ENCODE results near the gene ADGRA3. TPM values are rescaled to one million over a fixed set of nuclear protein-coding genes. Genes with fewer than 3 reads are reported as not detected.
A peak's percentile ranks its signal among the peaks of the same experiment; 100 is the strongest.

Gene ADGRA3, protein sequence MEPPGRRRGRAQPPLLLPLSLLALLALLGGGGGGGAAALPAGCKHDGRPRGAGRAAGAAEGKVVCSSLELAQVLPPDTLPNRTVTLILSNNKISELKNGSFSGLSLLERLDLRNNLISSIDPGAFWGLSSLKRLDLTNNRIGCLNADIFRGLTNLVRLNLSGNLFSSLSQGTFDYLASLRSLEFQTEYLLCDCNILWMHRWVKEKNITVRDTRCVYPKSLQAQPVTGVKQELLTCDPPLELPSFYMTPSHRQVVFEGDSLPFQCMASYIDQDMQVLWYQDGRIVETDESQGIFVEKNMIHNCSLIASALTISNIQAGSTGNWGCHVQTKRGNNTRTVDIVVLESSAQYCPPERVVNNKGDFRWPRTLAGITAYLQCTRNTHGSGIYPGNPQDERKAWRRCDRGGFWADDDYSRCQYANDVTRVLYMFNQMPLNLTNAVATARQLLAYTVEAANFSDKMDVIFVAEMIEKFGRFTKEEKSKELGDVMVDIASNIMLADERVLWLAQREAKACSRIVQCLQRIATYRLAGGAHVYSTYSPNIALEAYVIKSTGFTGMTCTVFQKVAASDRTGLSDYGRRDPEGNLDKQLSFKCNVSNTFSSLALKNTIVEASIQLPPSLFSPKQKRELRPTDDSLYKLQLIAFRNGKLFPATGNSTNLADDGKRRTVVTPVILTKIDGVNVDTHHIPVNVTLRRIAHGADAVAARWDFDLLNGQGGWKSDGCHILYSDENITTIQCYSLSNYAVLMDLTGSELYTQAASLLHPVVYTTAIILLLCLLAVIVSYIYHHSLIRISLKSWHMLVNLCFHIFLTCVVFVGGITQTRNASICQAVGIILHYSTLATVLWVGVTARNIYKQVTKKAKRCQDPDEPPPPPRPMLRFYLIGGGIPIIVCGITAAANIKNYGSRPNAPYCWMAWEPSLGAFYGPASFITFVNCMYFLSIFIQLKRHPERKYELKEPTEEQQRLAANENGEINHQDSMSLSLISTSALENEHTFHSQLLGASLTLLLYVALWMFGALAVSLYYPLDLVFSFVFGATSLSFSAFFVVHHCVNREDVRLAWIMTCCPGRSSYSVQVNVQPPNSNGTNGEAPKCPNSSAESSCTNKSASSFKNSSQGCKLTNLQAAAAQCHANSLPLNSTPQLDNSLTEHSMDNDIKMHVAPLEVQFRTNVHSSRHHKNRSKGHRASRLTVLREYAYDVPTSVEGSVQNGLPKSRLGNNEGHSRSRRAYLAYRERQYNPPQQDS (N-terminal part only)
- total RNA-seq, result 1 to 10 TPM; 2.6 to 3.2 TPM

DNA sequence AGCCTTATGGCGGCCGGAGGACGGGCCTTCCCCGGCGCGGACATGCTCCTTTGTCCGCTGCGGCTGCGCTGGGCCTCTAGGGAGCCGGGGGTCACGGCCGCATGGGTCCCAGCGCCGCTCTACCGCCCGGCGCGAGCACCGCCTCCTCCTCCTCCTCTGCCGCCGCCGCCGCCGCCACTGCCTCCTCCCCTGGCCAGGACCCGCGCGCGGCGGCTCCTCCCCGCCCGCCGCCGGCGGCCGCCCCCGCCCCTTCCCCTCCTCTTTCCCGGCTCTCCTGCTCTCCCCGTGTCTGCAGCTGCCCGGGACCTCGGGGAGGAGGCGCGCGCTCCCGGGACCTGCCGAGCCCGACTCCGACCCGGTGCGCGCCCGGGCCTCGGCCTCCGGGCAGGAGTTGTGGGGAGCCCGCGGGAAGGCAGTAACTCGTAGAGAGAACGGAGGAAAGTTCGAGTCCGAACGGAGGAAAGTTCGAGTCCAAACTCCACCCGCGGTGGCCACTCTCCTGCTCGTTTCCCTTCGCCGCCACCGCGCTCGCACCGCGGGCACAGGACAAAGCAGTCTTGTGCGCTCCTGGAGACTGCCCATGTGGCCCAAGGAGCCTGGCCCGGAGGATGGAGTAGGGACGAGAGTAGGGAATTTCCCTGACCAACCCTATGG, at the start of gene ADGRA3:
TSS of gene ADGRA3 (minus strand) at position 179 of the 654 bp plus-strand sequence. CDS start 282 bp downstream, outside the sequence.
- ChIA-PET POLR2A (no interaction called here), CTCF (no interaction called here)
- Mint-ChIP-seq H3K27ac (peak within 1 kb of the TSS; percentile 73), H3K4me1 (peaks cover 12% of the 10 kb centered on the region), H3K27me3 (peaks cover 8% of the 10 kb centered on the region), H3K36me3 (ENCODE audit: low read depth) (no peaks in the 10 kb centered on the region), H3K9me3 (no peaks in the 10 kb centered on the region), H3K4me3 (peak within 1 kb of the TSS; percentile 92)
- peak; percentile 25 for DNase-seq

DNA sequence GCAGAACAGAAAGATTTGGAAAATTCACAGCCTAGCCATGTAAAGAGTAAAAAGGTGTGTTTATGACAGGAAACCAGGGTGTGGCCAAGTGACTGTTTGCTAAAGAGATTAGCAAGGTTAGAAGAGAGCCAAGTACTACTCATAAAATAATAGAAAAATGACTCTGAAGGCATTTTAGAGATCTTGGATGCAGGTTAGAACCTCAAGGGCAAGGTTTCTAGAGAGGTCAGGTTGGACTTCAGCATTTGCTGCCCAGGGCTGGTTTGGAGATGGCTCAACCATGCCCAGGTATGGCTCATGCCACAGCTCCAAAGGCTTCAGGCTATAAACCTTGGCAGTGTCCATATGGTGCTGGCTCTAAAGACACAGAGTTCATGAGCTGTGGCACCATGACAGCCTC, 40.6 kb upstream of the ADGRA3 start:
- H3K4me3 Mint-ChIP-seq, result no peak overlapping the region
- no peaks in the 10 kb centered on the region for H3K36me3 Mint-ChIP-seq (ENCODE audit: low read depth)
- no peaks in the 10 kb centered on the region for H3K9me3 Mint-ChIP-seq
- no peak for DNase-seq
- no peak overlapping the region for H3K27ac Mint-ChIP-seq
- ChIA-PET POLR2A (no interaction called here), CTCF (no interaction called here)
- H3K27me3 Mint-ChIP-seq, result no peaks in the 10 kb centered on the region
- no peaks in the 10 kb centered on the region for H3K4me1 Mint-ChIP-seq

DNA sequence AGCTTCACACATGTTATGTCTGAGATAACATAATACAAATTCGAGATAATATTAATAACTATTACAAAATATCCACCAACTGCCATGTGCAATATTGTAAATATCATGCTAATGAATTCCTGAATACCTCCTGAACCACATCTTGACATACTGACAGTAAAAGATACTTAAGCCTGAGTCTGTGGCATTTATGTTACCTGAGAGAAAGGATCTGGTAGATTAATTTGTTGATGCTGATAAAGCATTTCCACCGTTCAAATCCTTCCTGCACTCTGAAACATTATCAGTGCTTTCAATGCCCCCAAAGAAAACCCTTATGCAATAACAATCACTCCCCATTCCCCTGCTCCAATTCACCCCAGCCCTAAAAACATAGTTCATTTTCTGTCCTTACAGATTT, 38.8 kb upstream of the ADGRA3 start:
- no peak for DNase-seq
- ChIA-PET POLR2A (no interaction called here), CTCF (no interaction called here)
- Mint-ChIP-seq H3K4me1 (no peaks in the 10 kb centered on the region), H3K27ac (no peak overlapping the region), H3K36me3 (ENCODE audit: low read depth) (no peaks in the 10 kb centered on the region), H3K27me3 (no peaks in the 10 kb centered on the region), H3K9me3 (no peaks in the 10 kb centered on the region), H3K4me3 (no peak overlapping the region)

DNA sequence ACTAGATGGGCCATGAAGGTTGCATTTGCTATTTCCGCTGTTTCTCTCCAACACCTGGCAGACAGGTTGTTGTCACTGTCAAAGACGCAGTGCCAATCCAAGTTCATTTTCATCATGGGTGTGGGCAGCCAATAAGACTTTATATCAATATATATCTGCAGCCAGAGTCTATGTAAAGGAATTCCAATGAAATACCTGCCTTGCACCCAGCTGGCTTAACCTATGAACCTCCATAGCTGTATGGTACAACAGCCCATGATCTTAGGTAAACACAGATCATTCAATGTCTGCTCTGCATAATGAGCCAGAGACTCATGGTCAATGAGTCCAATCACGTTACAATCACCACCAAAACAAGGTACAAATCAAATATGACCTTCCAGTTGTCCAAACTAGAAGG, 37.7 kb upstream of the ADGRA3 start:
- Mint-ChIP-seq H3K4me1 (no peaks in the 10 kb centered on the region), H3K4me3 (no peak overlapping the region), H3K9me3 (no peaks in the 10 kb centered on the region), H3K27me3 (no peaks in the 10 kb centered on the region), H3K27ac (no peak overlapping the region), H3K36me3 (ENCODE audit: low read depth) (no peaks in the 10 kb centered on the region)
- DNase-seq, result no peak
- CTCF ChIA-PET, result no interaction called here
- POLR2A ChIA-PET, result no interaction called here

DNA sequence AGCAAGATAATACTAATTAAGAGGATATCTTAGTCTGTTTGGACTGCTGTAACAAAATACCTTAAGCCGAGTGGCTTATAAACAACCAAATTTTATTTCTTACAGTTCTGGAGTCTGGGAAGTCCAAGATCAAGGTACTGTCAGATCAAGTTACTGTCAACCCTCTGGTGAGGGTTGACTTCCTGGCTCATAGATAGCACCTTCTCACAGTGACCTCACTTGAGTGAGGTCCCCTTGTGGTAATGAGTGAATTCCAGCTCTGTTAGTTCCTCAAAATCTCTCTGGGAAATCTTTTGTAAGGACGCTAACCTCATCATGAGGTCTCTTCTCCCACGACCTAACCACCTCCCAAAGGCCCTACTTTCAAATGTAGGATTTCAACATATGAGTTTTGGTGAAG, 36.9 kb upstream of the ADGRA3 start:
- no peaks in the 10 kb centered on the region for H3K9me3 Mint-ChIP-seq
- H3K4me3 Mint-ChIP-seq, result no peak overlapping the region
- no peaks in the 10 kb centered on the region for H3K4me1 Mint-ChIP-seq
- no peak for DNase-seq
- ChIA-PET CTCF (no interaction called here), POLR2A (no interaction called here)
- no peaks in the 10 kb centered on the region for H3K27me3 Mint-ChIP-seq
- H3K27ac Mint-ChIP-seq, result no peak overlapping the region
- H3K36me3 Mint-ChIP-seq (ENCODE audit: low read depth), result no peaks in the 10 kb centered on the region

DNA sequence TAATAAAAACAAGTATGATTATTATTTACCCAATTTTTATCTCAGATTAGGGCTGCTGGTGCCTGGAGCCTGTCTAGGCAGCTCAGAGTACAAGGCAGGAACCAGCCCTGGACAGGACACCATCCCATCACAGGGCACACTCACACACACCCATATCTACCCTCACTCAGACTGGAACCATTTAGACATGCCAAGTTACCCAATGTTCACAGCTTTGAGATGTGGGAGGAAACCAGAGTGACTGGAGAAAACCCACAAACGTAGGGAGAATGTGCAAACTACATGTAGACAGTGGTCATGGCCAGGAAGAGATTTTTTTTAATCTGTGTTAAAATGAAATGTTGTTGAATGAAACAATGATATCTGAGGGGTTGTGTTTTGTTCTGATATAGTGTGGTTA, 35.7 kb upstream of the ADGRA3 start:
- H3K27ac Mint-ChIP-seq, result no peak overlapping the region
- ChIA-PET CTCF (no interaction called here), POLR2A (no interaction called here)
- no peak for DNase-seq
- H3K4me1 Mint-ChIP-seq, result no peaks in the 10 kb centered on the region
- no peak overlapping the region for H3K4me3 Mint-ChIP-seq
- peaks cover 8% of the 10 kb centered on the region for H3K9me3 Mint-ChIP-seq
- no peaks in the 10 kb centered on the region for H3K27me3 Mint-ChIP-seq
- H3K36me3 Mint-ChIP-seq (ENCODE audit: low read depth), result no peaks in the 10 kb centered on the region

DNA sequence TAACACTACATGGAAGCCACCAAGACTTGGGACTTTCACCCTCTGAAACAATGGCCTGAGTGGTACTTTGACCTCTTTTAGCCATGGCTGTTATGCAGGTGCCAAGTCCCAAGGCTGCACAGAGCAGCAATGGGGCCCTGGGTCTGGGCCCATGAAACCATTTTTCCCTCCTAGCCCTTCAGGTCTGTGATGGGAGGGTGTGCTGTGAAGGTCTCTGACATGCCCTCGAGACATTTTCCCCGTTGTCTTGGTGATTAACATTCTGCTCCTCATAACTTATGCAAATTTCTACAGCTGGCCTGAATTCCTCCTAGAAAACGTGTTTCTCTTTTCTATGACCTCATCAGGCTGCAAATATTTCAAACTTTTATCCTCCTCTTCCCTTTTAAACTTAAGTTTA, 30.4 kb upstream of the ADGRA3 start:
- CTCF ChIA-PET, result no interaction called here
- POLR2A ChIA-PET, result no interaction called here
- no peaks in the 10 kb centered on the region for H3K4me1 Mint-ChIP-seq
- H3K36me3 Mint-ChIP-seq (ENCODE audit: low read depth), result no peaks in the 10 kb centered on the region
- peaks cover 20% of the 10 kb centered on the region for H3K9me3 Mint-ChIP-seq
- no peak overlapping the region for H3K27ac Mint-ChIP-seq
- no peak for DNase-seq
- no peaks in the 10 kb centered on the region for H3K27me3 Mint-ChIP-seq
- no peak overlapping the region for H3K4me3 Mint-ChIP-seq

DNA sequence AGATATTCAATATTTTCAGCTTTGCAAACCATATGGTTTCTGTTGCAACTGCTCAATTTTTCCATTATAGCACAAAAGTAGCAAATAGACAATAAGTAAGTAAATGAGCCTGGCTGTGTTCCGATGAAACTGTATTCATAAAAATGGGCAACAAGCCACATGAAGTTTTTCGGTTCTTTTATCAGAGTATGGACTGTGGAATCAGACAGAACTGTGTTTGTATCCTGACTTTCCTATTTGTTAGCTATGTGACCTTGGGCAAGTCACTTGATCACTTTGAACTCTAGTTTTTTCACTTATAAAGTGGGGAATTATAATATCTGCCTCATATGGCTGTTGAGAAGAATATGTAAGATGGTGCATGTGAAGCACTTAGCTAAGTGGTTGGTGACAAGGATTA, 23.4 kb upstream of the ADGRA3 start:
- POLR2A ChIA-PET, result no interaction called here
- no peaks in the 10 kb centered on the region for H3K36me3 Mint-ChIP-seq (ENCODE audit: low read depth)

DNA sequence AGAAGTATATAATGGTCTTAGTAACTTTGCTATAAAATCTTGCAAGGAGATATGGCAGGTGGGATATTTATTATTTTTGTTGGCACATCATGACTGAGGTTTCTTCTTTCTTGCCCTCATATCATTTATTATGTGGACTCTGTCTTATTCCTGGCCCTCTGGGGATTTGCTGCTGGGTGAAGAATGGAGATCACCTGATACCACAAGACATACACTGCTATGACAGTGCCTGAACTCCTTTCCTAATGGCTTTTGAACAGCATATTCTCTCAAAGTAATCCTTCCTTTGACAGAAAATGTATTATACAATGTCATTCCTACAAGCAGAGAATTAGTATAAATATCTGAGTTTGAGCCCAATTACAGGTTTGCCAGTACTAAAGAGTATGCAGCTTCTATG, 22.0 kb upstream of the ADGRA3 start:
- no peak for DNase-seq
- Mint-ChIP-seq H3K4me3 (no peak overlapping the region), H3K27ac (no peak overlapping the region), H3K9me3 (peaks cover 16% of the 10 kb centered on the region), H3K36me3 (ENCODE audit: low read depth) (no peaks in the 10 kb centered on the region), H3K4me1 (no peaks in the 10 kb centered on the region), H3K27me3 (no peaks in the 10 kb centered on the region)
- ChIA-PET CTCF (no interaction called here), POLR2A (no interaction called here)

More for the DNA sequence above, 23.4 kb upstream of the ADGRA3 start:
- no peaks in the 10 kb centered on the region for H3K27me3 Mint-ChIP-seq
- H3K4me3 Mint-ChIP-seq, result no peak overlapping the region
- CTCF ChIA-PET, result no interaction called here
- peaks cover 10% of the 10 kb centered on the region for H3K9me3 Mint-ChIP-seq
- H3K27ac Mint-ChIP-seq, result no peak overlapping the region
- H3K4me1 Mint-ChIP-seq, result no peaks in the 10 kb centered on the region
- no peak for DNase-seq

DNA sequence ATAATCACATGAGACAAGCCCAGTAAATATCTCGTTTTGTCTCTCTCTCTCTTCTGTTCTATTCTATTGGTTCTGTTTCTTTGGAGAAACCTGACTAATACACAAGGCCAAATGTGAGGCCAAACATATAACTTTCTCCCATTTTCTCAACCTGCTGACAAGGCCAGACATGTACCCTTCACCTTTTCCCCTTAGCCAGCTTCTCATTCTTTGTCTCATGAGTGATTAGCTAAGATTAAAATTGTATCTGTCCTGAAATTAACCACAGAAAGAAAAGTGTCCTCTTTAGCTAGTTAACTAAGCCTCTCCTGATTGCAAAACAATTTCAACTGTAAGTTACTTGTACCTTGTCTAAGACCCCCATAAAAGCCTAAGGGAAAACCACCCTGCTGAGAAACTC, 18.5 kb upstream of the ADGRA3 start:
- H3K27ac Mint-ChIP-seq, result no peak overlapping the region
- CTCF ChIA-PET, result no interaction called here
- H3K27me3 Mint-ChIP-seq, result no peaks in the 10 kb centered on the region
- no peaks in the 10 kb centered on the region for H3K4me1 Mint-ChIP-seq
- DNase-seq, result no peak
- no peaks in the 10 kb centered on the region for H3K36me3 Mint-ChIP-seq (ENCODE audit: low read depth)
- H3K9me3 Mint-ChIP-seq, result peaks cover 20% of the 10 kb centered on the region
- no peak overlapping the region for H3K4me3 Mint-ChIP-seq
- POLR2A ChIA-PET, result no interaction called here

DNA sequence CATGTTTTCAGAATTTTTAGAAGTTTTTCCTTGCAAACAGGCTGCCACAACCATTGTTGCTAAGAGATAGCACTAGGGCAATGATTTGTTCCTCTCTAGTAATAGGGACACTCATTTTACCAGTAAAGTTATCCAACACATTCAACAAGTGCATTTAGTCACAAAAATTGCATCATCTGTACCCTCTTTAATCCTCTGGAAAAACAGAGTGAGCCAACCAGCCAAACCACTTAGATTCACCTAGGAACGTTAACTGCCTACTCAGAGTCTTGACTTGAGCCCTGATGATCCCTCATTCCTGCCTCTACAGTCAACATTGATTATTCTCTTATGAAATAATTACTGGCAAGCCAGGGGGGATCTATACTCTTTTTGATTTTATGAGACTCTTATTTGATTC, 17.0 kb upstream of the ADGRA3 start:
- no peaks in the 10 kb centered on the region for H3K36me3 Mint-ChIP-seq (ENCODE audit: low read depth)
- H3K4me1 Mint-ChIP-seq, result no peaks in the 10 kb centered on the region
- no peaks in the 10 kb centered on the region for H3K27me3 Mint-ChIP-seq
- no peak for DNase-seq
- H3K27ac Mint-ChIP-seq, result no peak overlapping the region
- H3K9me3 Mint-ChIP-seq, result peaks cover 20% of the 10 kb centered on the region
- POLR2A ChIA-PET, result no interaction called here
- H3K4me3 Mint-ChIP-seq, result no peak overlapping the region
- CTCF ChIA-PET, result interaction anchor here (0.6 kb wide), 1 partner anchor 249 kb away, joined by 3 read pairs; no protein-coding TSS in a partner anchor

DNA sequence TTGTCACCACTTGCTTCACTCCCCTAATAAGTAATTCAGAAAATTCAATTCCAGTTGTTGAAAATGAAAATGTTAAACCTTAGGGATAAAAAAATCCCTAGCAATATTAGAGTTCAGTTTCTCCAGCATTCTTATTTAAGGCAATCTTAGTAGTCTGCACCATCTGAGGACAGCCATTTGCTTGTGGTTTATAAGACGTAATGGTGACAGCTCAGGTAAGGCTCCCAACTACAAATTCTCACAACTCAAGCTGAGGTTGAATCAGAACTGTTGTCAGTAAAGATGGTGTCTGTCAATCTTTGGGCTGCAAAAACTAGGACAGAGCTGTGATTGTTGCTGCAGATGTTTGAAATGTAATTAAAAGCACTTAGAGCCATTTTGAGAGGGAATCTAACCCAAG, 16.3 kb upstream of the ADGRA3 start:
- no peak overlapping the region for H3K4me3 Mint-ChIP-seq
- no peaks in the 10 kb centered on the region for H3K4me1 Mint-ChIP-seq
- H3K9me3 Mint-ChIP-seq, result peaks cover 18% of the 10 kb centered on the region
- POLR2A ChIA-PET, result no interaction called here
- CTCF ChIA-PET, result no interaction called here
- no peak for DNase-seq
- H3K27ac Mint-ChIP-seq, result no peak overlapping the region
- no peaks in the 10 kb centered on the region for H3K36me3 Mint-ChIP-seq (ENCODE audit: low read depth)
- no peaks in the 10 kb centered on the region for H3K27me3 Mint-ChIP-seq

Data from activated CD4-positive, alpha-beta T cell treated with anti-CD3 and anti-CD28 coated beads, Interleukin-2, amount 10 ng/mL, durations not matched to agents 7 days and 5 days (primary cell).